Spleen (tissue), 11 donors: ENCODE results near the gene AJM1. TPM values are rescaled to one million over a fixed set of nuclear protein-coding genes. Genes with fewer than 3 reads are reported as not detected.

Experiments
- DNase-seq: peaks from one replicate; pipeline ENCODE4 v3.0.0-alpha.2; 2020
- H3K27ac ChIP-seq, 8 donors: fragments of 200-600 bp; sonication (generic) in 7 of 8; 1 replicate in 4 of 8; 2 replicates in 4 of 8; pipeline versions ENCODE4 v1.5.0 to v1.8.0; 2016 to 2021; ENCODE audit warnings: inconsistent platforms in 4 of 8, mild to moderate bottlenecking in 4 of 8, moderate library complexity in 1 of 8
- H3K27me3 ChIP-seq, 7 donors: fragments of 200-600 bp; sonication (generic) in 6 of 7; replicated peaks in 1 of 7; 1 replicate in 4 of 7; 2 replicates in 3 of 7; pipeline versions ENCODE4 v1.5.0 to v1.8.0; 2016 to 2021; ENCODE audit warnings: inconsistent platforms in 3 of 7, mild to moderate bottlenecking in 1 of 7
- H3K36me3 ChIP-seq, 6 donors: fragments of 200-600 bp; sonication (generic) in 5 of 6; 1 replicate in 4 of 6; 2 replicates in 2 of 6; pipeline versions ENCODE4 v1.5.0 to v1.8.0; 2016 to 2021; ENCODE audit warnings: inconsistent platforms in 2 of 6
- H3K4me1 ChIP-seq, 6 donors: fragments of 200-600 bp; sonication (generic) in 5 of 6; 1 replicate in 3 of 6; 2 replicates in 3 of 6; pipeline versions ENCODE4 v1.5.0 to v1.8.0; 2016 to 2021; ENCODE audit warnings: inconsistent platforms in 3 of 6
- H3K4me3 ChIP-seq, 8 donors: fragments of 200-600 bp; sonication (generic) in 7 of 8; 1 replicate in 4 of 8; 2 replicates in 4 of 8; pipeline versions ENCODE4 v1.5.0 to v1.8.0; 2016 to 2021; ENCODE audit warnings: inconsistent platforms in 4 of 8, mild to moderate bottlenecking in 4 of 8, moderate library complexity in 2 of 8
- H3K9me3 ChIP-seq, 8 donors: fragments of 200-600 bp; sonication (generic) in 7 of 8; 1 replicate in 4 of 8; 2 replicates in 4 of 8; pipeline versions ENCODE4 v1.5.0 to v1.8.0; 2016 to 2021; ENCODE audit warnings: inconsistent platforms in 4 of 8
- POLR2A ChIP-seq, 3 donors: fragments of 450-650 bp; IDR thresholded peaks; one replicate each; pipeline ENCODE4 v1.5.1; 2017; ENCODE audit warnings: antibody characterized with exemption in 3 of 3, mild to moderate bottlenecking in 1 of 3
- POLR2AphosphoS5 ChIP-seq, 3 donors: sonication (generic); formaldehyde crosslinking; IDR thresholded peaks; one replicate each; pipeline ENCODE4 v1.5.1; 2017; ENCODE audit warnings: antibody characterized with exemption in 3 of 3
- WGBS, 5 donors: extraction: QIAGEN DNeasy Blood & Tissue Kit in 3 of 5; methylation state at CpG; one replicate each; pipeline versions ENCODE4 v1.1.5 to v1.1.7; 2013 to 2018; 5-methylcytosine and 5-hydroxymethylcytosine counted together
- intact Hi-C: fragments of 100-400 bp; cut with DNase I; formaldehyde crosslinking; loops from one replicate; pipeline ENCODE4 v1.15.0; 2023; ENCODE audit warnings: low total_unique reads
- polyA plus RNA-seq, 3 donors: library from polyadenylated mRNA; stranded (reverse); fragments of 200-250 nt; gene quantifications; one replicate each; pipeline ENCODE4 v1.2.1, GENCODE V29; 2013
- total RNA-seq, 7 donors: library from RNA; depleted of rRNA in 3 of 7; stranded (reverse); fragments of >200 nt in 3 of 7; fragmentation: NEBNext Ultra II Directional in 4 of 7; extraction: Animal tissue kit (Norgen Biotek cat#: 25700) in 4 of 7; gene quantifications; one replicate each; pipeline versions ENCODE4 v1.1.0 to v1.2.1, GENCODE V29; 2016 to 2021
- TF ChIP-seq, protein P1 (sequence below), 11 experiments: fragments of 200-600 bp in 7 of 11; fragments of 450-650 bp in 4 of 11; sonication (generic) in 4 of 11; IDR thresholded peaks in 8 of 11; conservative IDR thresholded peaks in 3 of 11; 1 replicate in 7 of 11; 2 replicates in 4 of 11; pipeline versions ENCODE4 v1.4.0 to v1.8.0; 2016 to 2021; ENCODE audit warnings: antibody characterized with exemption in 11 of 11, inconsistent platforms in 4 of 11, mild to moderate bottlenecking in 1 of 11
- donor health status: healthy with polysubstance abuse.
- donor health status: DM: no; HTN: no; CAD: no; lungs with moderate emphysema.
- donor health status: DM: no; HTN: no; CAD: no.
- donor health status: Bipolar disorder and iron deficiency.
- donor health status: healthy.
- donor health status: DM: no; HTN: no; CAD: no.
- donor health status: DM: yes; HTN: yes; CAD: no.

The AJM1 gene
- total and polyA plus RNA-seq, 10 donors = 0.91 to 13.1 (median 4.9) TPM

DNA sequence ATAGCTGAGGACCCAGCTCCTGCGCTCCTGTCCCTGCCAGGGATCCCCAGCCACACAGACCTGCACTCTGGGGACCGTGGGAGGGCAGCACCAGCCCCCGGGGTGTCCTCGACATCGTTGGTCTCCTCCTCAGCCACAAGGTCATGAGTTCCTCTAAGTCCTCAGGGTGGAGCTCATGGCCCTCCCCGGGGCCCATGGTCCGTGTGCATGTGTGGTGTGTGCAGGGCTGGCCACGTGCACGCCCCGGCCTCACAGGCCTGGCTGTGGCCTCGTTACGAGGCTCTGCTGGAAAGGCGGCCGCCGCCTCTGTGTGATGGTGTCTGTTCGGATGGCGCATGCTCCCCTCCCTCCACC lies 16.1 kb upstream of the AJM1 start:
- WGBS, 5 donors = 87 to 97% (median 92%) methylated on average over 10 to 17 of the region's 17 CpGs; no CpG with 5 or more reads in 1 of the 5 donors
- Histone ChIP-seq H3K27me3 (no peaks in the 10 kb centered on the region), H3K4me1 (peaks cover 0 to 20% (median 8%) of the 10 kb centered on the region in 6 donors), H3K4me3 (no peak overlapping the region), H3K9me3 (no peaks in the 10 kb centered on the region), H3K27ac (no peak overlapping the region), H3K36me3 (peaks cover 0 to 82% (median 72%) of the 10 kb centered on the region in 6 donors)
- intact Hi-C loops = no loop called here
- no peak for DNase-seq
- TF ChIP-seq POLR2A (IDR thresholded peaks at IDR 0.05) (no peak), POLR2AphosphoS5 (IDR thresholded peaks at IDR 0.05) (peak in 1 of 3 donors; percentile 25)
- TF ChIP-seq, protein P1, sequence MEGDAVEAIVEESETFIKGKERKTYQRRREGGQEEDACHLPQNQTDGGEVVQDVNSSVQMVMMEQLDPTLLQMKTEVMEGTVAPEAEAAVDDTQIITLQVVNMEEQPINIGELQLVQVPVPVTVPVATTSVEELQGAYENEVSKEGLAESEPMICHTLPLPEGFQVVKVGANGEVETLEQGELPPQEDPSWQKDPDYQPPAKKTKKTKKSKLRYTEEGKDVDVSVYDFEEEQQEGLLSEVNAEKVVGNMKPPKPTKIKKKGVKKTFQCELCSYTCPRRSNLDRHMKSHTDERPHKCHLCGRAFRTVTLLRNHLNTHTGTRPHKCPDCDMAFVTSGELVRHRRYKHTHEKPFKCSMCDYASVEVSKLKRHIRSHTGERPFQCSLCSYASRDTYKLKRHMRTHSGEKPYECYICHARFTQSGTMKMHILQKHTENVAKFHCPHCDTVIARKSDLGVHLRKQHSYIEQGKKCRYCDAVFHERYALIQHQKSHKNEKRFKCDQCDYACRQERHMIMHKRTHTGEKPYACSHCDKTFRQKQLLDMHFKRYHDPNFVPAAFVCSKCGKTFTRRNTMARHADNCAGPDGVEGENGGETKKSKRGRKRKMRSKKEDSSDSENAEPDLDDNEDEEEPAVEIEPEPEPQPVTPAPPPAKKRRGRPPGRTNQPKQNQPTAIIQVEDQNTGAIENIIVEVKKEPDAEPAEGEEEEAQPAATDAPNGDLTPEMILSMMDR (IDR thresholded peaks at IDR 0.05 in 8 of 11, conservative IDR thresholded peaks at IDR 0.05 in 3 of 11) = no peak

GRCh38 chr9:136826703-136827582 lies 15.3 kb upstream of the AJM1 start:
- Histone ChIP-seq H3K27ac (no peak overlapping the region), H3K4me1 (peaks cover 0 to 13% (median 3%) of the 10 kb centered on the region in 6 donors), H3K4me3 (no peak overlapping the region), H3K27me3 (no peaks in the 10 kb centered on the region), H3K36me3 (peaks cover 0 to 90% (median 79%) of the 10 kb centered on the region in 6 donors), H3K9me3 (no peaks in the 10 kb centered on the region)
- TF ChIP-seq, protein P1 (IDR thresholded peaks at IDR 0.05 in 8 of 11, conservative IDR thresholded peaks at IDR 0.05 in 3 of 11) = no peak
- no peak for TF ChIP-seq POLR2AphosphoS5 (IDR thresholded peaks at IDR 0.05)
- TF ChIP-seq POLR2A (IDR thresholded peaks at IDR 0.05) = no peak
- DNase-seq = peak; percentile 62
- 84 to 93% (median 88%) methylated on average over 8 to 24 of the region's 24 CpGs for WGBS, 5 donors
- intact Hi-C loops = no loop called here

DNA sequence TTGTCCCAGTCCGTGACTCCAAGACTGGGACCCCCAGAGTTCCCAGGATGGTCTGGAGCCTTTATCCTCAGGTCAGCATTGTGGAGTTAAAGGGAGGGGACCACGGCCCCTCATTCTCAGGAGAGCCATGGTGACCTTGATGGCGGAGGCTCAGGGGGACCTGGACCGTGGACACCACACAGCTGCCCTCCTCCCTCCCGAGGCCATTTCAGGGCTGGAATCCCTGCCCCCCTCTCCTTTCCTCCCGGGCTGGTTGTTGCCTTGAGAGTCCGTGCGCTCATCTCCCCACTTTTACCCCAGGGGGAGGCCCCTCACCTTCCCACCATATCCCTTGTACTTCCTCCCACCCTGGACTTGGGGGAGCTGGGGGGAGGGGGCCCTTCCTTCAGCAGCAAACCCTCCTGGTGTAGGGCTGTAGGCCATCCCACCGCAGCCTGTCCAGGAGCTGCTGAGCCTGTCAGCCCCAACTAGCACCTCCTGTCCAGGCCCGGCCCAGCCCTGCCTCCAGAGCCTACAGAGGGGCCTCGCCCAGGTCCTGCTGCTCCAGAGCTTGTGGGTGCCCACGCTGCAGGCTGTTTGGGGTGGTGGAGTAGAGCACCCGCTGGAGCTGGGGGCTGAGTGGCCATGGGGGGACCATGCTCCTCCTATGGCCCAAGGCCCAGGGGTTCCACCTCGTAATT lies 14.3 kb upstream of the AJM1 start:
- no peak overlapping the region for H3K27ac ChIP-seq
- DNase-seq = peak; percentile 63
- no peaks in the 10 kb centered on the region for H3K9me3 ChIP-seq
- H3K36me3 ChIP-seq = peaks cover 0 to 100% (median 87%) of the 10 kb centered on the region in 6 donors
- H3K4me3 ChIP-seq = no peak overlapping the region
- WGBS, 5 donors = 94 to 95% (median 94%) methylated on average over 14 of the region's 14 CpGs
- TF ChIP-seq, protein P1 (IDR thresholded peaks at IDR 0.05 in 8 of 11, conservative IDR thresholded peaks at IDR 0.05 in 3 of 11) = no peak
- H3K27me3 ChIP-seq = no peaks in the 10 kb centered on the region
- H3K4me1 ChIP-seq = peaks cover 0 to 8% (median 0%) of the 10 kb centered on the region in 6 donors
- intact Hi-C loops = no loop called here
